ENCODE data around the gene FAM20B. TPM values are rescaled to one million over a fixed set of nuclear protein-coding genes. Genes with fewer than 3 reads are reported as not detected.
A peak's percentile ranks its signal among the peaks of the same experiment; 100 is the strongest.

Gene FAM20B
- total RNA-seq, 1 donor from 2014 or later, result 37.3 TPM

GRCh38 chr1:179121159-179121938, 95.7 kb downstream of the FAM20B start:
- peak; percentile 93 for TF ChIP-seq CTCF (IDR thresholded peaks at IDR 0.05)
- no peak for DNase-seq (ENCODE audit: low spot score)
- H3K9me3 Mint-ChIP-seq (ENCODE audit: low read depth), result no peaks in the 10 kb centered on the region
- H3K4me3 Mint-ChIP-seq (ENCODE audit: unreplicated experiment), result no peak overlapping the region
- H3K27ac Mint-ChIP-seq (ENCODE audit: unreplicated experiment), result peak overlapping the region; percentile 68
- H3K4me1 Mint-ChIP-seq (ENCODE audit: low read depth), result peaks cover 23% of the 10 kb centered on the region
- no peaks in the 10 kb centered on the region for H3K27me3 Mint-ChIP-seq (ENCODE audit: low read depth)
- H3K36me3 Mint-ChIP-seq (ENCODE audit: low read depth), result peaks cover 6% of the 10 kb centered on the region

- no peak overlapping the region for H3K4me3 Mint-ChIP-seq (ENCODE audit: unreplicated experiment)
- H3K27ac Mint-ChIP-seq (ENCODE audit: unreplicated experiment), result peak overlapping the region; percentile 79
- H3K4me1 Mint-ChIP-seq (ENCODE audit: low read depth), result peaks cover 53% of the 10 kb centered on the region
- TF ChIP-seq CTCF (IDR thresholded peaks at IDR 0.05), result no peak
- no peaks in the 10 kb centered on the region for H3K27me3 Mint-ChIP-seq (ENCODE audit: low read depth)
- no peak for DNase-seq (ENCODE audit: low spot score)
- no peaks in the 10 kb centered on the region for H3K9me3 Mint-ChIP-seq (ENCODE audit: low read depth)
- peaks cover 10% of the 10 kb centered on the region for H3K36me3 Mint-ChIP-seq (ENCODE audit: low read depth)
These were observed 99.2 kb downstream of the FAM20B start for GRCh38 chr1:179124873-179125272.

Other genes starting within 250 kb of the FAM20B start
- gene ANGPTL1, start 154.8 kb upstream of the FAM20B start, total RNA-seq, result 2.6 to 4.7 TPM (median 3.6 TPM) in 3 replicates
- 17.9 to 19.8 TPM (median 19.4 TPM) in 3 replicates for gene TOR3A, start 56.2 kb downstream of the FAM20B start, total RNA-seq
- 23.1 to 29.9 TPM (median 24.5 TPM) in 3 replicates for gene ABL2, start 203.8 kb downstream of the FAM20B start, total RNA-seq

Measured in chondrocyte (in vitro differentiated cells).